OCI-LY1 (cell line): Measurements from ENCODE around the gene CELF2.

Experiments used
- H2AFZ ChIP-seq: fragments of 200-600 bp; sonication (generic), shearing (Covaris generic); 2 replicates; pipeline ENCODE4 v1.6.0; 2014; ENCODE audit warnings: antibody characterized with exemption, mild to moderate bottlenecking, low read length
- H3F3A ChIP-seq: fragments of 200-600 bp; sonication (generic), shearing (Covaris generic); 2 replicates; pipeline ENCODE4 v1.6.0; 2014; ENCODE audit warnings: mild to moderate bottlenecking, antibody characterized with exemption, low read length, moderate library complexity; ENCODE audit not compliant: insufficient read depth
- H3K27ac ChIP-seq: fragments of 200-600 bp; sonication (generic); 2 replicates; pipeline ENCODE4 v1.5.1; 2014; ENCODE audit warnings: low read length, mixed run types, mild to moderate bottlenecking, low read depth; ENCODE audit not compliant: poor library complexity, severe bottlenecking
- H3K27me3 ChIP-seq: fragments of 200-600 bp; sonication (generic); 2 replicates; pipeline ENCODE4 v1.6.0; 2014; ENCODE audit warnings: antibody characterized with exemption, mild to moderate bottlenecking, low read length, moderate library complexity; ENCODE audit not compliant: insufficient read depth
- H3K36me3 ChIP-seq: fragments of 200-600 bp; sonication (generic); 2 replicates; pipeline ENCODE4 v1.6.1; 2014; ENCODE audit warnings: mild to moderate bottlenecking, antibody characterized with exemption, low read length, moderate library complexity, mixed read lengths; ENCODE audit not compliant: insufficient read depth
- H3K4me1 ChIP-seq: fragments of 200-600 bp; sonication (generic); 2 replicates; pipeline ENCODE4 v1.5.1; 2014; ENCODE audit warnings: mild to moderate bottlenecking, low read length, moderate library complexity; ENCODE audit not compliant: insufficient read depth, severe bottlenecking
- H3K4me2 ChIP-seq: fragments of 200-600 bp; sonication (generic), shearing (Covaris generic); 2 replicates; pipeline ENCODE4 v1.6.1; 2014; ENCODE audit warnings: low read length
- H3K4me3 ChIP-seq: fragments of 200-600 bp; sonication (generic); 2 replicates; pipeline ENCODE4 v1.5.1; 2014; ENCODE audit warnings: low read length, low read depth, mild to moderate bottlenecking, mixed read lengths; ENCODE audit not compliant: poor library complexity, severe bottlenecking
- H3K79me2 ChIP-seq: fragments of 200-600 bp; shearing (Covaris generic); 2 replicates; pipeline ENCODE4 v1.6.1; 2016; ENCODE audit warnings: mixed run types, low read length, mixed read lengths; ENCODE audit not compliant: insufficient read depth
- H3K9ac ChIP-seq: fragments of 200-600 bp; sonication (generic), shearing (Covaris generic); 2 replicates; pipeline ENCODE4 v1.6.1; 2014; ENCODE audit warnings: mild to moderate bottlenecking, low read length, mixed read lengths
- H3K9me2 ChIP-seq: fragments of 200-600 bp; sonication (generic), shearing (Covaris generic); 2 replicates; pipeline ENCODE4 v1.6.1; 2014; ENCODE audit warnings: low read depth, mild to moderate bottlenecking, low read length, mixed read lengths
- H3K9me3 ChIP-seq: fragments of 200-600 bp; shearing (Covaris generic); 2 replicates; pipeline ENCODE4 v1.6.1; 2014; ENCODE audit warnings: low read length, mixed read lengths
- H4K20me1 ChIP-seq: fragments of 200-600 bp; sonication (generic), shearing (Covaris generic); 2 replicates; pipeline ENCODE4 v1.6.0; 2016; ENCODE audit warnings: mild to moderate bottlenecking, low read length; ENCODE audit not compliant: insufficient read depth
- CTCF ChIP-seq: fragments of 200-600 bp; sonication (generic), shearing (Covaris generic); IDR thresholded peaks from 2 replicates; pipeline ENCODE4 v1.5.1; 2017; ENCODE audit warnings: mild to moderate bottlenecking, antibody characterized with exemption, low read length, moderate library complexity, mixed read lengths
- EZH2 ChIP-seq: fragments of 200-600 bp; sonication (generic), shearing (Covaris generic); IDR thresholded peaks from 2 replicates; pipeline ENCODE4 v1.8.0; 2017; ENCODE audit warnings: borderline replicate concordance, mixed run types, mild to moderate bottlenecking, antibody characterized with exemption, low read length, moderate library complexity, mixed read lengths

The CELF2 gene

GRCh38 chr10:11245981-11246590 is 228.4 kb downstream of the CELF2 start:
- no peaks in the 10 kb centered on the region for H3K9me2 ChIP-seq
- H3F3A ChIP-seq: no peaks in the 10 kb centered on the region
- no peak overlapping the region for H3K4me2 ChIP-seq
- H3K4me1 ChIP-seq: peaks cover 7% of the 10 kb centered on the region
- no peaks in the 10 kb centered on the region for H3K36me3 ChIP-seq
- no peak overlapping the region for H3K9ac ChIP-seq
- no peaks in the 10 kb centered on the region for H3K79me2 ChIP-seq
- H4K20me1 ChIP-seq: no peaks in the 10 kb centered on the region
- H3K4me3 ChIP-seq: no peak overlapping the region
- H3K27me3 ChIP-seq: peaks cover 4% of the 10 kb centered on the region; the same call in 1 of the 2 replicates
- TF ChIP-seq CTCF: no peak
- TF ChIP-seq EZH2: no peak
- no peaks in the 10 kb centered on the region for H3K9me3 ChIP-seq
- H3K27ac ChIP-seq: no peak overlapping the region
- no peak overlapping the region for H2AFZ ChIP-seq

- TF ChIP-seq CTCF (no peak), EZH2 (no peak)
- H2AFZ ChIP-seq: no peak overlapping the region
- no peaks in the 10 kb centered on the region for H3F3A ChIP-seq
- no peak overlapping the region for H3K4me2 ChIP-seq
- H3K9me2 ChIP-seq: no peaks in the 10 kb centered on the region
- no peak overlapping the region for H3K9ac ChIP-seq
- no peaks in the 10 kb centered on the region for H3K36me3 ChIP-seq
- H3K27me3 ChIP-seq: peaks cover 4% of the 10 kb centered on the region; the same call in 1 of the 2 replicates
- no peaks in the 10 kb centered on the region for H3K9me3 ChIP-seq
- H3K4me1 ChIP-seq: peaks cover 7% of the 10 kb centered on the region
- H3K4me3 ChIP-seq: no peak overlapping the region
- H3K79me2 ChIP-seq: no peaks in the 10 kb centered on the region
- H4K20me1 ChIP-seq: no peaks in the 10 kb centered on the region
- H3K27ac ChIP-seq: no peak overlapping the region
These were observed 229.2 kb downstream of the CELF2 start for GRCh38 chr10:11246752-11247467.

- H2AFZ ChIP-seq: no peak overlapping the region
- no peak overlapping the region for H3K9ac ChIP-seq
- no peaks in the 10 kb centered on the region for H4K20me1 ChIP-seq
- H3K4me3 ChIP-seq: no peak overlapping the region
- peaks cover 4% of the 10 kb centered on the region; the same call in 1 of the 2 replicates for H3K27me3 ChIP-seq
- H3K79me2 ChIP-seq: no peaks in the 10 kb centered on the region
- H3K9me3 ChIP-seq: no peaks in the 10 kb centered on the region
- no peaks in the 10 kb centered on the region for H3K9me2 ChIP-seq
- H3F3A ChIP-seq: no peaks in the 10 kb centered on the region
- no peak overlapping the region for H3K27ac ChIP-seq
- TF ChIP-seq EZH2 (no peak), CTCF (no peak)
- no peak overlapping the region for H3K4me2 ChIP-seq
- H3K36me3 ChIP-seq: no peaks in the 10 kb centered on the region
- H3K4me1 ChIP-seq: peaks cover 7% of the 10 kb centered on the region
These were observed 231.6 kb downstream of the CELF2 start for GRCh38 chr10:11249152-11249807.
